Suprapubic skin (tissue), 4 donors: ENCODE results near the gene TRIM46. TPM values are rescaled to one million over a fixed set of nuclear protein-coding genes. Genes with fewer than 3 reads are reported as not detected.
A peak's percentile ranks its signal among the peaks of the same experiment; 100 is the strongest.

Source experiments
- DNase-seq, 2 donors: peaks; one replicate each; pipeline ENCODE4 v3.0.0-alpha.2; 2019; ENCODE audit warnings: low spot score in 2 of 2
- H3K27ac ChIP-seq: fragments of 200-600 bp; sonication (generic); one replicate; pipeline ENCODE4 v1.5.1; 2019
- H3K27me3 ChIP-seq: fragments of 200-600 bp; sonication (generic); one replicate; pipeline ENCODE4 v1.5.1; 2019
- H3K36me3 ChIP-seq: fragments of 200-600 bp; sonication (generic); one replicate; pipeline ENCODE4 v1.5.1; 2019
- H3K4me1 ChIP-seq: fragments of 200-600 bp; sonication (generic); one replicate; pipeline ENCODE4 v1.5.1; 2019
- H3K4me3 ChIP-seq: fragments of 200-600 bp; sonication (generic); one replicate; pipeline ENCODE4 v1.5.1; 2019; ENCODE audit warnings: mild to moderate bottlenecking
- H3K9me3 ChIP-seq: fragments of 200-600 bp; sonication (generic); one replicate; pipeline ENCODE4 v1.5.1; 2019
- EP300 ChIP-seq: sonication (generic); formaldehyde crosslinking; IDR thresholded peaks from one replicate; pipeline ENCODE4 v1.6.1; 2017; ENCODE audit warnings: antibody characterized with exemption
- POLR2A ChIP-seq, 2 donors: fragments of 450-650 bp; IDR thresholded peaks; one replicate each; pipeline ENCODE4 v1.6.1; 2017; ENCODE audit warnings: antibody characterized with exemption in 2 of 2, mild to moderate bottlenecking in 2 of 2, moderate library complexity in 2 of 2
- POLR2AphosphoS5 ChIP-seq, 3 donors: sonication (generic); formaldehyde crosslinking; IDR thresholded peaks; one replicate each; pipeline ENCODE4 v1.6.1; 2017; ENCODE audit warnings: antibody characterized with exemption in 3 of 3
- whole genome bisulfite sequencing: methylation state at CpG from one replicate; pipeline ENCODE4 v1.1.5; 2018; 5-methylcytosine and 5-hydroxymethylcytosine counted together
- total RNA-seq, 4 donors: library from RNA; depleted of rRNA; stranded (reverse); fragments of >200 nt; gene quantifications; one replicate each; pipeline ENCODE4 v1.1.0, GENCODE V29; 2016
- TF ChIP-seq, protein P1 (sequence below), 2 donors: fragments of 200-600 bp in 1 of 2; fragments of 450-650 bp in 1 of 2; sonication (generic) in 1 of 2; IDR thresholded peaks; one replicate each; pipeline ENCODE4 v1.5.1; 2016 to 2019; ENCODE audit warnings: antibody characterized with exemption in 2 of 2, mild to moderate bottlenecking in 1 of 2, moderate library complexity in 1 of 2

The TRIM46 gene
- total RNA-seq, 4 donors from 2014 or later: 0.34 to 0.80 TPM; not detected in 2

DNA sequence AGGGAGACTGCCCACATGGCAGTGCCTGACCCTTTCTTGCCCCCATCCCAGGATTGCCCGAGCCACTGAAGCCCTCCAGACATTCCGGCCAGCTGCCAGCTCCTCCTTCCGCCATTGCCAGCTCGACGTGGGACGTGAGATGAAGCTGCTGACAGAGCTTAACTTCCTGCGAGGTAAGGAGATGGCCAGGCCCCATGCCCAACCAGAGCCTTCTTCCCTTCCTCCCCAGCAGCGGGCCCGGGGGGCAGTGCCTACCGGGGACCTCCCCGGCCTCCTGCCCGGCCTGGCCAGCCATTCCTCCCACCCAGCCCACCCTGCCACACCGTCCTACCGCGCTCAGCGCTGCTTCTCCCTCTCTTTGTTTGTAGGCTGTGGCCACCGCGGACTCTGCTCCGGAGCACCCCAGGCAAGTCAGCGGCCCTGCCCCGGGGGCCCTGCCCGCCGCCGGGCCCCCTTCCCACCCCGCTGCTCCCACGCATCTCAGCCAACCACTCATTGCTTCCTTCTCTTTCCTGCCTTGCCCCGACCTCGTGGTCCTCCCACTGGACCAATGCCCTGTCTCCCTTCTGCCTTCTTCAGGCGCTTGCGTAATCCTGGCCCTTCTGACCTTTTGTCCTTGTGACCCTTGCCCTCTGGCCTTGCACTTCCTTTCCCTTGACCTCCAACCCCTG is 4.9 kb downstream of the TRIM46 start:
- Histone ChIP-seq H3K36me3 (no peaks in the 10 kb centered on the region), H3K4me3 (no peak overlapping the region), H3K27me3 (peaks cover 15% of the 10 kb centered on the region), H3K9me3 (no peaks in the 10 kb centered on the region), H3K27ac (no peak overlapping the region), H3K4me1 (peaks cover 26% of the 10 kb centered on the region)
- peak; percentile 64 to 66 for DNase-seq
- TF ChIP-seq EP300 (no peak), POLR2AphosphoS5 (IDR thresholded peaks at IDR 0.05) (no peak), POLR2A (IDR thresholded peaks at IDR 0.05) (no peak)
- TF ChIP-seq, protein P1, sequence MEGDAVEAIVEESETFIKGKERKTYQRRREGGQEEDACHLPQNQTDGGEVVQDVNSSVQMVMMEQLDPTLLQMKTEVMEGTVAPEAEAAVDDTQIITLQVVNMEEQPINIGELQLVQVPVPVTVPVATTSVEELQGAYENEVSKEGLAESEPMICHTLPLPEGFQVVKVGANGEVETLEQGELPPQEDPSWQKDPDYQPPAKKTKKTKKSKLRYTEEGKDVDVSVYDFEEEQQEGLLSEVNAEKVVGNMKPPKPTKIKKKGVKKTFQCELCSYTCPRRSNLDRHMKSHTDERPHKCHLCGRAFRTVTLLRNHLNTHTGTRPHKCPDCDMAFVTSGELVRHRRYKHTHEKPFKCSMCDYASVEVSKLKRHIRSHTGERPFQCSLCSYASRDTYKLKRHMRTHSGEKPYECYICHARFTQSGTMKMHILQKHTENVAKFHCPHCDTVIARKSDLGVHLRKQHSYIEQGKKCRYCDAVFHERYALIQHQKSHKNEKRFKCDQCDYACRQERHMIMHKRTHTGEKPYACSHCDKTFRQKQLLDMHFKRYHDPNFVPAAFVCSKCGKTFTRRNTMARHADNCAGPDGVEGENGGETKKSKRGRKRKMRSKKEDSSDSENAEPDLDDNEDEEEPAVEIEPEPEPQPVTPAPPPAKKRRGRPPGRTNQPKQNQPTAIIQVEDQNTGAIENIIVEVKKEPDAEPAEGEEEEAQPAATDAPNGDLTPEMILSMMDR (IDR thresholded peaks at IDR 0.05): no peak
- 81% methylated on average over 23 of the region's 30 CpGs for WGBS

DNA sequence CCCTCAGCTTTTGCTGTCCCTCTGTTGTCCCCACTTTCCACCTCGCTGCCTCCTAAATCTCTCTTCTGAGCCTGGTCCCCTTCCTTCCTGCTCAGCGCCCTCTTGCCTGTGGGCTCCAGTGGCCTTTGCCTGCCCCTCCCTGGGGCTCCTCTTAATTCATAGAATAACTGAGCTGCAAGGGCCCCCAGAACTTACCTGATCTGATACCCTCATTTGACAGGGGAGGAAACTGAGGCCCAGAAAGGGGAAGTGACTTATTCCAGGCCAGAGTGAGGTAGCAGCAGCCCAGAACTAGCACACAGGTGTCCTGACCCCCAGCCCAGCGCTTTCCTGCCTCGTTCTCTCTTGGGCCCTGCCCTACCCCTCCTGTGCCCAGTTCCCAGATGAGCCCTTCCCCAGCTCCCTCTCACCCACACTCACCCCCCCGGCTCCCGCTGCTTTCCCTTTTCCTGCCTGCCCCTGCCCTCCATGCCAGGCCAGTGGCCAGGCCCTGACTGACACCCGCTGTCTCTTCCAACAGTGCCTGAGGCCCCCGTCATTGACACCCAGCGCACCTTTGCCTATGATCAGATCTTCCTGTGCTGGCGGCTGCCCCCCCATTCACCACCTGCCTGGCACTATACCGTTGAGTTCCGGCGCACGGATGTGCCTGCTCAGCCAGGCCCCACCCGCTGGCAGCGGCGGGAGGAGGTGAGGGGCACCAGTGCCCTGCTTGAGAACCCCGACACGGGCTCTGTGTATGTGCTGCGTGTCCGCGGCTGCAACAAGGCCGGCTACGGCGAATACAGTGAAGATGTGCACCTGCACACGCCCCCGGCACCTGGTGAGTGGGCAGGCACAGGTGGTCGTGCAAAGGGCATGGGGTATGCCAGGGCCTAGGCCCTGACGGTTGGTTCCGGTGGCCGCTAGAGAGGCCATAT is 5.7 kb downstream of the TRIM46 start:
- no peak overlapping the region for H3K4me3 ChIP-seq
- no peaks in the 10 kb centered on the region for H3K36me3 ChIP-seq
- peaks cover 21% of the 10 kb centered on the region for H3K4me1 ChIP-seq
- H3K9me3 ChIP-seq: no peaks in the 10 kb centered on the region
- WGBS: 92% methylated on average over 31 of the region's 31 CpGs
- DNase-seq: peak in 1 of 2 donors; percentile 62
- H3K27ac ChIP-seq: no peak overlapping the region
- TF ChIP-seq POLR2AphosphoS5 (IDR thresholded peaks at IDR 0.05) (no peak), POLR2A (IDR thresholded peaks at IDR 0.05) (no peak), EP300 (no peak)
- TF ChIP-seq, protein P1 (IDR thresholded peaks at IDR 0.05): no peak
- peaks cover 9% of the 10 kb centered on the region for H3K27me3 ChIP-seq

DNA sequence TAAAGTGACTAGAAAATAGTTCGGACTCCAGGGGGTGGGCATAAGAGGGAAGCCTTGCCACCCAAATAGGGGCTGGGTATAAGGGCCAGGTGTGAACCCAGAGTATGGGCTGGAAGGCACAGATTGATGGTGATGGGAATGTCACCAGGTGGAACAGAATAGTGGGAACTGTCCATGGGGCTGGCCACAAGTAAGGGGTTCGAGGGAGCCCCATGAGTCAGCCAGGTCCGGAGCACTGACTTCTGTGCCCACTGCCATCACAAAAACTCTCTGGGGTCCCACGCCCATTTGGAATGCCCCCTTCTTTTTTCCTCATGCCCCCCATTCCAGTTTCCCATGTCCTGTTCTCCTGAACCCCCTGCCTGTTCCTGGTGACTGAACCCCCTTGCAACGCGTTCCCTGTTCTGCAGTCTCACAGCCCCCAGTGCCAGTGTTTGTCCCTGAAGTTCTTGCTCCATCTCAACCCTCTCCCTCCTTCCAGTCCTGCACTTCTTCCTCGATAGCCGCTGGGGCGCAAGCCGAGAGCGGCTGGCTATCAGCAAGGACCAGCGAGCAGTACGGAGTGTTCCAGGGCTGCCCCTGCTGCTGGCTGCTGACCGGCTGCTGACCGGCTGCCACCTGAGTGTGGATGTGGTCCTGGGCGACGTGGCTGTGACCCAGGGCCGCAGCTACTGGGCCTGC is 7.9 kb downstream of the TRIM46 start:
- 92% methylated on average over 15 of the region's 18 CpGs for WGBS
- Histone ChIP-seq H3K4me3 (no peak overlapping the region), H3K27me3 (no peaks in the 10 kb centered on the region), H3K36me3 (no peaks in the 10 kb centered on the region), H3K27ac (no peak overlapping the region), H3K4me1 (peaks cover 30% of the 10 kb centered on the region), H3K9me3 (no peaks in the 10 kb centered on the region)
- no peak for DNase-seq
- TF ChIP-seq, protein P1 (IDR thresholded peaks at IDR 0.05): no peak
- TF ChIP-seq EP300 (no peak), POLR2AphosphoS5 (IDR thresholded peaks at IDR 0.05) (no peak), POLR2A (IDR thresholded peaks at IDR 0.05) (no peak)

DNA sequence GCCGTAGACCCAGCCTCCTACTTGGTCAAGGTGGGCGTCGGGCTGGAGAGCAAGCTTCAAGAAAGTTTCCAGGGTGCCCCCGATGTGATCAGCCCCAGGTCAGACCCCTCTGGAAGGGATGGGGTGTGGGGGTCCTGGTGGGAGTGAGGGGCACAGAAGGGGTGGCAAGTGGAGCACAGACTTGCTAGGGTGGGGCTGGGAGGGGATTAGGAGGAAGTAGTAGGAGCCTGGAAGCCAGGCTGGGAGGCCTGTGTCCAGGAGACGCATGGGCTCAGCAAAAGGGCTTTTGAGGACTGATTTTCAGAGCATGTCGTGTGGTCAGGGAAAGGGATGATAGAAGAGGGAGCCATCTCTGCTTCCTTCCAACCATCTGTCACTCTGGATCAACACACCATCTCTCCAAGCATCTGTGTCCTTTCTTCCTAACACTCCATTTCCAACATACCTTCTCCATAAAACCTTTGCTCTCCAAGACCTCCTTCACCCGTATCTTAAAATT is 8.5 kb downstream of the TRIM46 start:
- no peaks in the 10 kb centered on the region for H3K9me3 ChIP-seq
- H3K36me3 ChIP-seq: no peaks in the 10 kb centered on the region
- H3K27ac ChIP-seq: no peak overlapping the region
- DNase-seq: peak in 1 of 2 donors; percentile 53
- H3K4me3 ChIP-seq: no peak overlapping the region
- H3K4me1 ChIP-seq: peaks cover 24% of the 10 kb centered on the region
- no peaks in the 10 kb centered on the region for H3K27me3 ChIP-seq
- 87% methylated on average over 6 of the region's 7 CpGs for WGBS
- no peak for TF ChIP-seq POLR2A (IDR thresholded peaks at IDR 0.05)
- TF ChIP-seq, protein P1 (IDR thresholded peaks at IDR 0.05): no peak
- no peak for TF ChIP-seq EP300
- TF ChIP-seq POLR2AphosphoS5 (IDR thresholded peaks at IDR 0.05): no peak
